GM12892 (cell line): Measurements from ENCODE around the gene ZBTB40.

Experiments used
- DNase-seq: peaks from one replicate; pipeline ENCODE4 v3.0.0; 2011; ENCODE audit not compliant: insufficient read length
- FAIRE-seq: peaks from 2 replicates; lab custom pipeline; 2011; peaks lifted over from hg19 to GRCh38; lab: Jason Lieb, UNC
- POLR2A ChIP-seq: IDR thresholded peaks from 2 replicates; pipeline ENCODE4 v1.6.1; 2011; ENCODE audit warnings: low read depth, low read length, control low read depth
- POLR2AphosphoS5 ChIP-seq: IDR thresholded peaks from 2 replicates; pipeline ENCODE4 v1.6.1; 2011; ENCODE audit warnings: low read depth, low read length, control low read depth
- TAF1 ChIP-seq: IDR thresholded peaks from 2 replicates; pipeline ENCODE4 v1.6.1; 2011; ENCODE audit warnings: low read depth, mild to moderate bottlenecking, control low read depth, low read length, borderline replicate concordance

ZBTB40 gene

GRCh38 chr1:22414244-22414751 is 37.4 kb upstream of the ZBTB40 start:
- FAIRE-seq (no peak), DNase-seq (no peak)
- TF ChIP-seq POLR2AphosphoS5 (no peak), TAF1 (no peak), POLR2A (no peak)

DNA sequence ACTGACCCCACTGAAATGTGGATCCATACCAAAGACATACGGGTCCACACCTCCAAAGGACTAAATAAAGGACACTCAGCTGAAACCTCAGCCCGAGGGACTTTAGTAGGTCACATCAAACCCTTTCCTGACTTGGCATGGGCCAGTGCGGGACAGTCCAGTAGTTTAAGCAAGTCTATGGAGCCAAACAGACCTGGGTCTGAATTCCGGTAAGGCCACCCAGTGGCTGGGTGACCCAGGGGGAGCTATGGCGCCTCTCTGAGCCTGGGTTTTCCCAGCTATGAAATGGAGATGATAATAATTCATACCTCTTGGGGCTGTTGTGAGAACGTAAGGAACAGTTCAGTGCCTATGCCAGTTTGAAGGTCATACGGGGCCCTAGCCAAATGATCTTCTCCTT is 36.2 kb upstream of the ZBTB40 start:
- DNase-seq (no peak), FAIRE-seq (no peak)
- no peak for TF ChIP-seq POLR2AphosphoS5
- TF ChIP-seq TAF1: no peak
- no peak for TF ChIP-seq POLR2A

- DNase-seq (peak; percentile 64), FAIRE-seq (peak; percentile 83)
- no peak for TF ChIP-seq POLR2A
- no peak for TF ChIP-seq TAF1
- no peak for TF ChIP-seq POLR2AphosphoS5
Measured at GRCh38 chr1:22416555-22417454, 34.8 kb upstream of the ZBTB40 start.

DNA sequence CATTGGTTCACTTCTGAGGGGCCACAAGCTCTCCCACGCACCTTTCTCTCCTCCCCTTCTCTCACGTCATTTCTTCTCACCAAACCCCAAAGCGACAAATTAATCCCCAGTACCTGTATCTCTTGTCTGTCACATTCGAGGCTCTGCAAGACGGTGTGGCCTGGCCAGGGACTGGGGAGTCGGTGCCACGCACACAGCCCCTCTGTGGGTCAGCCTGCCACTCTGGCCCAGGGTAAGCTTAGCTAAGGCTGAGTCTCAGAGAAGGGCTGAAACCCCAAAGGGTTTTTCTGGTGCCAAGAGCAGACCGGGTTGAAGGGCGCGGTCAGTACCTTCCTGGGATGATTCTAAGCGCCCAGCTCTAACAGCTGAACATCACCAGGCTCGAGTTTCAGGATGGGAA is 34.2 kb upstream of the ZBTB40 start:
- FAIRE-seq: no peak
- TF ChIP-seq TAF1 (no peak), POLR2A (no peak), POLR2AphosphoS5 (no peak)

GRCh38 chr1:22418312-22418711 is 33.3 kb upstream of the ZBTB40 start:
- FAIRE-seq: no peak

More for the DNA sequence above, 34.2 kb upstream of the ZBTB40 start:
- DNase-seq: no peak

GRCh38 chr1:22418933-22419382 is 32.7 kb upstream of the ZBTB40 start:
- no peak for TF ChIP-seq POLR2AphosphoS5
- TF ChIP-seq TAF1: no peak
- TF ChIP-seq POLR2A: no peak
- FAIRE-seq (peak; percentile 33), DNase-seq (no peak)

More at GRCh38 chr1:22418312-22418711, 33.3 kb upstream of the ZBTB40 start:
- no peak for DNase-seq
- TF ChIP-seq TAF1 (no peak), POLR2A (no peak), POLR2AphosphoS5 (no peak)

DNA sequence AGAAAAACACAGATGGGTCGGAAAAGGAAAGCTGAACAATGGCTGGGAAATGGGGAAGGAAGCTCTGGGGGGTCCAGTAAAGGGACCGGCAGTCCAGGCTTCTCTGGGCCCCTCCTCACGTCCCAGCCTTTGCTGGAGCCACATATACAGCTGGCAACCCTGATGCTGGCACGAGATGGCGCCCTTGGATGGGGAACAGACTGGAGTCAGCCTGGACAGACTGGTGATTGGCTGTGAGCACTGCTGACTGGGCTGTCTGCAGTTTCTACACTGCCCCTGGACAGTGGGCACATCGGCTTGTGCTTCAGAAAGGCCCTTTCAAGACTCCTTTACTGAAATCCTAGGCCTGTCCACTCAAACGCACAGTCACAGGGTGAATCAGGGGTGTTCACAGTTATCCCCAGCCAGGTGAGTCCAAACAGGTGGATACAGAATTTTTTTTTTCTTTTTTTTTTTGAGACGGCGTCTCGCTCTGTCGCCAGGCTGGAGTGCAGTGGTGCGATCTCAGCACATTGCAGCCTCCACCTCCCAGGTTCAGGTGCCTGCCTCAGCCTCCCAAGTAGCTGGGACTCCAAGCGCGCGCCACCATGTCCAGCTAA is 31.1 kb upstream of the ZBTB40 start:
- DNase-seq (peak; percentile 54), FAIRE-seq (no peak)
- TF ChIP-seq TAF1 (no peak), POLR2A (no peak), POLR2AphosphoS5 (no peak)

DNA sequence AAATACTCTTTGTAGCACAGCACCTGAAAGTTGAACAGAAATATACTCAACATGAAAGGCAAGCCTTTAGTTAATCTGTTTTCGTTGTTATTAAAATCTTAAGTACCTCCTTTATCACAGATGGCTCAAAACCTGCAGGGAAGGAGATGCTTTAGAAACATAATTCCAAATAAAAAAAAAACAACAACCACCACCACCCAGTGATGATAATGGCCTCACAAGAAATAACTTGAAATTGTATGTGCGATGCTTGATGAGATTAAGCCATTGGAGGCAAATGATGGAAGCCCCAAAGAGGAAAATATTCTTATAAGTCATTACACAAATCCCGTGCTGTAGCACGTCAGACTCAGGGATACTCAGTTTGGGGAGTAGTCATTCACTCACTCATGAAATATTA is 24.9 kb upstream of the ZBTB40 start:
- TF ChIP-seq POLR2A: no peak
- TF ChIP-seq TAF1: no peak
- no peak for TF ChIP-seq POLR2AphosphoS5
- FAIRE-seq (no peak), DNase-seq (no peak)

- TF ChIP-seq TAF1 (no peak), POLR2A (no peak), POLR2AphosphoS5 (no peak)
- FAIRE-seq (peak; percentile 74), DNase-seq (no peak)
Measured at GRCh38 chr1:22428672-22429071, 23.0 kb upstream of the ZBTB40 start.

- TF ChIP-seq POLR2AphosphoS5 (no peak), POLR2A (no peak), TAF1 (no peak)
- no peak for FAIRE-seq
- DNase-seq: no peak
Measured at GRCh38 chr1:22431965-22432364, 19.7 kb upstream of the ZBTB40 start.

- no peak for TF ChIP-seq POLR2AphosphoS5
- no peak for TF ChIP-seq TAF1
- no peak for TF ChIP-seq POLR2A
- DNase-seq (no peak), FAIRE-seq (no peak)
Measured at GRCh38 chr1:22434717-22435116, 16.9 kb upstream of the ZBTB40 start.

- TF ChIP-seq TAF1 (no peak), POLR2A (no peak), POLR2AphosphoS5 (no peak)
- FAIRE-seq (no peak), DNase-seq (no peak)
Measured at GRCh38 chr1:22436948-22437347, 14.7 kb upstream of the ZBTB40 start.
